Gastrocnemius medialis (tissue), 4 donors: ENCODE results near the gene ZNF789. TPM values are rescaled to one million over a fixed set of nuclear protein-coding genes. Genes with fewer than 3 reads are reported as not detected.

Experiments
- ATAC-seq, 2 donors: fragments of 150-250 bp; one replicate each; pipeline ENCODE4 v1.9.1; 2016
- DNase-seq, 2 donors: peaks; one replicate each; pipeline ENCODE4 v3.0.0-alpha.2; 2019
- H3K27ac ChIP-seq, 4 donors: fragments of 200-600 bp; sonication (generic); 1 replicate in 1 of 4; 2 replicates in 3 of 4; pipeline ENCODE4 v1.5.1; 2016 to 2018; ENCODE audit warnings: mild to moderate bottlenecking in 2 of 4, moderate library complexity in 1 of 4
- H3K27me3 ChIP-seq, 3 donors: fragments of 200-600 bp; sonication (generic) in 2 of 3; 1 replicate in 1 of 3; 2 replicates in 2 of 3; pipeline versions ENCODE4 v1.5.1 to v1.6.0; 2016 to 2019; ENCODE audit warnings: mild to moderate bottlenecking in 1 of 3, moderate library complexity in 1 of 3
- H3K36me3 ChIP-seq, 2 donors: fragments of 200-600 bp; sonication (generic) in 1 of 2; one replicate each; pipeline ENCODE4 v1.5.1; 2017 to 2018
- H3K4me1 ChIP-seq, 2 donors: fragments of 200-600 bp; sonication (generic) in 1 of 2; one replicate each; pipeline ENCODE4 v1.5.1; 2016 to 2017; ENCODE audit warnings: mild to moderate bottlenecking in 2 of 2
- H3K4me3 ChIP-seq, 4 donors: fragments of 200-600 bp; sonication (generic) in 3 of 4; 1 replicate in 1 of 4; 2 replicates in 3 of 4; pipeline ENCODE4 v1.5.1; 2016 to 2019; ENCODE audit warnings: mild to moderate bottlenecking in 2 of 4
- H3K9me3 ChIP-seq, 3 donors: fragments of 200-600 bp; sonication (generic) in 2 of 3; 1 replicate in 1 of 3; 2 replicates in 2 of 3; pipeline ENCODE4 v1.5.1; 2016 to 2019
- CTCF ChIP-seq, 5 experiments: fragments of 450-650 bp in 3 of 5; fragments of 200-600 bp in 2 of 5; sonication (generic) in 2 of 5; IDR thresholded peaks in 4 of 5; conservative IDR thresholded peaks in 1 of 5; 1 replicate in 4 of 5; 2 replicates in 1 of 5; pipeline ENCODE4 v1.5.1; 2016 to 2019; ENCODE audit warnings: antibody characterized with exemption in 5 of 5, mild to moderate bottlenecking in 3 of 5, moderate library complexity in 3 of 5
- POLR2A ChIP-seq, 2 donors: fragments of 450-650 bp; IDR thresholded peaks; one replicate each; pipeline ENCODE4 v1.6.1; 2017; ENCODE audit warnings: antibody characterized with exemption in 2 of 2, mild to moderate bottlenecking in 2 of 2, moderate library complexity in 2 of 2
- in situ Hi-C, 4 donors: fragments of 200-750 bp; cut with MboI; loops; one replicate each; pipeline versions ENCODE4 v1.15.0 to v1.8.0; 2017; ENCODE audit warnings: low sequenced_read_pairs in 4 of 4
- intact Hi-C: fragments of 100-400 bp; cut with DNase I; formaldehyde crosslinking; loops from one replicate; pipeline ENCODE4 v1.15.1; 2023; ENCODE audit warnings: low total_unique reads
- total RNA-seq, 4 donors: library from RNA; depleted of rRNA; stranded (reverse); fragments of >200 nt; gene quantifications; one replicate each; pipeline versions ENCODE4 v1.1.0 to v1.2.3, GENCODE V29; 2016

Gene ZNF789
- total RNA-seq, 4 donors from 2014 or later: 1.2 to 2.8 (median 1.4) TPM

DNA sequence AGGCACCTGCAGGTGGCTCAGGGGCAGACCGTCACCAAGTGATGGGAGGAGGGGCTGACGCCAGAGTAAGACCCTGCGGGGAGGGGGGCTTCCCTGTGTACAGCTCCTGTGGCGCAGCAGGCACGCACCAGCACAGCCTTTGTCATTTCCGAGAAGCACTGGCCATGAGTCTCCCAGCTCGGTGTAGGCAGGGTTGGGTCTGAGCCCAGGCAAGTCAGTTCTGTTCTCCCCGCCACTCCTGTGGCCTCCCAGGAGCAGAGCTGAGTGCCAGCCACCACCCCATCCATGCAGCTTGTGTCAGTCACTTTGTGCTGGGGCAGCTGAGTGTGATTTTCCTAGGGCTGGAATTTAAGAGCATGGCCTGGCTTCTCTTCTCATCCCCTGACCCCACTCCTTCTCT lies 20.8 kb upstream of the ZNF789 start:
- peaks cover 9 to 71% of the 10 kb centered on the region in 2 donors for H3K36me3 ChIP-seq
- no peak for ATAC-seq
- no peak for TF ChIP-seq CTCF (IDR thresholded peaks at IDR 0.05 in 4 of 5, conservative IDR thresholded peaks at IDR 0.05 in 1 of 5)
- TF ChIP-seq POLR2A (IDR thresholded peaks at IDR 0.05): no peak
- intact Hi-C loops: no loop called here
- in situ Hi-C loops: no loop called here
- DNase-seq: no peak
- H3K4me1 ChIP-seq: no peaks in the 10 kb centered on the region
- H3K9me3 ChIP-seq: no peaks in the 10 kb centered on the region
- H3K27me3 ChIP-seq: no peaks in the 10 kb centered on the region
- no peak overlapping the region for H3K4me3 ChIP-seq
- no peak overlapping the region for H3K27ac ChIP-seq

GRCh38 chr7:99452541-99452940 lies 20.1 kb upstream of the ZNF789 start:
- in situ Hi-C loops: no loop called here
- ATAC-seq: no peak
- intact Hi-C loops: no loop called here

DNA sequence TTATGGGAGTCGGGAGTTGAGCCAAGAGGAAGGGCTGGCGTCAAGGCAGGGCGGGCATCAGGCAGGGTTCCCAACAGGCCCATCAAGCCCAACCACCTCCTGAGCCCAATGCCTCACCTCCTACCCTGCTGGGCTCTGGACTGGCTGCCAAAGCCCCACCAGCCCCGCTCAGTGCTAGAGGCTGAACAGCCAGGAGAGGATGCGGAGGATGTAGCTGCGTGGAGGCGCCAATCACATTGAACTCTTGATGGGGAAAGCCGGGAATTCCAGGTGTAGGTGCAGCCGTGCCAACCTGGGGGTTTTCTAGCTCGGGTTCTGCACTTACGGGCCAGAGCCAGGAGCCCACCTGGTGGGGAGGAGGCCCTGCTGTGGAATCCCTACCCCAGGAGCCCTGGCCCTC lies 19.6 kb upstream of the ZNF789 start:
- intact Hi-C loops (no loop called here), in situ Hi-C loops (no loop called here)
- TF ChIP-seq CTCF (IDR thresholded peaks at IDR 0.05 in 4 of 5, conservative IDR thresholded peaks at IDR 0.05 in 1 of 5) (no peak), POLR2A (IDR thresholded peaks at IDR 0.05) (no peak)
- Histone ChIP-seq H3K9me3 (no peaks in the 10 kb centered on the region), H3K27ac (no peak overlapping the region), H3K4me3 (no peak overlapping the region), H3K27me3 (no peaks in the 10 kb centered on the region), H3K36me3 (peaks cover 7 to 74% of the 10 kb centered on the region in 2 donors), H3K4me1 (no peaks in the 10 kb centered on the region)
- ATAC-seq (no peak), DNase-seq (no peak)

More at GRCh38 chr7:99452541-99452940, 20.1 kb upstream of the ZNF789 start:
- Histone ChIP-seq H3K27ac (no peak overlapping the region), H3K4me3 (no peak overlapping the region), H3K4me1 (no peaks in the 10 kb centered on the region), H3K9me3 (no peaks in the 10 kb centered on the region), H3K27me3 (no peaks in the 10 kb centered on the region), H3K36me3 (peaks cover 9 to 74% of the 10 kb centered on the region in 2 donors)
- DNase-seq: no peak
- no peak for TF ChIP-seq POLR2A (IDR thresholded peaks at IDR 0.05)
- TF ChIP-seq CTCF (IDR thresholded peaks at IDR 0.05 in 4 of 5, conservative IDR thresholded peaks at IDR 0.05 in 1 of 5): no peak

DNA sequence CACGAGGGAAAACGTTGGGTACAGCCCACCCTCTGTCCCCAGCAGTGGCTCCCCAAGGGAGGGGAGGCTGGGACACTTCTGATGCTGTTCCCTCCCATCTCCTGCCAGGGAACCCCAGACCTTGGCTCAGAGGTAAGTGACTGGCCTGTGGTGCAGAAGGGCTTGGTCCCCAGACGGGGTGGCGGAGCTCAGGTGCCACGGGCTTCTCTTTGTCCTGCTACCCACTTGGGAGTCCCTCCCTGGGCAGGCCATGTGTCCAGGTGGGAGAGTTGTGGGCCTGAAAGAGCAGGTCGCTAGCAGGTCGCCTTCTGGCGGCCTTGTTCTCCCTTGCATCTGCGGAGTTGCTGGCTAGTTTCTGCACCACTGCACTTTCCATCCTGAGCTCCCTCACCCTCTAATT lies 16.8 kb upstream of the ZNF789 start:
- DNase-seq: no peak
- Histone ChIP-seq H3K27ac (no peak overlapping the region), H3K36me3 (peaks cover 2 to 67% of the 10 kb centered on the region in 2 donors), H3K4me1 (peaks cover 7 to 14% of the 10 kb centered on the region in 2 donors), H3K9me3 (no peaks in the 10 kb centered on the region), H3K4me3 (no peak overlapping the region), H3K27me3 (no peaks in the 10 kb centered on the region)
- no peak for ATAC-seq
- intact Hi-C loops: no loop called here
- in situ Hi-C loops: no loop called here
- TF ChIP-seq CTCF (IDR thresholded peaks at IDR 0.05 in 4 of 5, conservative IDR thresholded peaks at IDR 0.05 in 1 of 5) (no peak), POLR2A (IDR thresholded peaks at IDR 0.05) (no peak)

DNA sequence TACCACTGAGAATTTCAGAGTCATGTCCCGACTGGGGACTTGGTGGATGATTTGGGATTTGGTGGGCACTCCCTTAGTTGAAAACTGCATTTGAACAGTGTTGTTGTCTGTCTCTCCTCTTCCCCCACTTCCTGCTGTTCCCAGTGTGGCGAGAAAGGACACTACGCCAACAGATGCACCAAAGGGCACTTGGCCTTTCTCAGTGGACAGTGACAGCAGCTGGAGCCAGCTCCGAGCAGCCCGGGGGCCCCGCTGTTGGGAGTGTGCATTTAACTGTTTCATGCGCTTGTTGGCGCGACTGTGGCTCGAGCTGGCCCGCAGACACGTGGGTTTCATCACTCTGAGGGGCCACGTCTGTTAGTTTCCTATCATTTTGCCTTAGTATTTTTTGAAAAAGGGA lies 16.4 kb upstream of the ZNF789 start:
- Histone ChIP-seq H3K9me3 (no peaks in the 10 kb centered on the region), H3K27me3 (no peaks in the 10 kb centered on the region), H3K4me3 (no peak overlapping the region), H3K27ac (peak overlapping the region in 1 of 4 donors; percentile 48), H3K36me3 (peaks cover 2 to 63% of the 10 kb centered on the region in 2 donors), H3K4me1 (peaks cover 11 to 17% of the 10 kb centered on the region in 2 donors)
- no peak for TF ChIP-seq POLR2A (IDR thresholded peaks at IDR 0.05)
- no peak for TF ChIP-seq CTCF (IDR thresholded peaks at IDR 0.05 in 4 of 5, conservative IDR thresholded peaks at IDR 0.05 in 1 of 5)
- intact Hi-C loops (no loop called here), in situ Hi-C loops (no loop called here)
- DNase-seq: no peak
- ATAC-seq: no peak
